ENCODE results near the gene GRXCR2. TPM values are rescaled to one million over a fixed set of nuclear protein-coding genes. Genes with fewer than 3 reads are reported as not detected.

Gene GRXCR2
- total RNA-seq, 2 donors from 2014 or later, result not detected

GRCh38 chr5:145856285-145856818 is 16.5 kb downstream of the GRXCR2 start:
- intact Hi-C loops (cut with DNase I), result no loop called here
- Histone ChIP-seq H3K9me3 (no peaks in the 10 kb centered on the region), H3K4me3 (no peak overlapping the region), H3K36me3 (no peaks in the 10 kb centered on the region), H3K9ac (ENCODE audit: low read depth in 2 of 2, low read length in 2 of 2) (peak overlapping the region in 1 of 2 donors; percentile 66), H3K4me1 (peaks cover 11% of the 10 kb centered on the region), H3K27ac (peak overlapping the region; percentile 86), H3K27me3 (no peaks in the 10 kb centered on the region)
- no peak for DNase-seq
- no peak for TF ChIP-seq CTCF (IDR thresholded peaks at IDR 0.05)

- TF ChIP-seq CTCF (IDR thresholded peaks at IDR 0.05), result no peak
- no peak overlapping the region for H3K4me3 ChIP-seq
- no peaks in the 10 kb centered on the region for H3K27me3 ChIP-seq
- no peak for DNase-seq
- H3K9ac ChIP-seq (ENCODE audit: low read depth in 2 of 2, low read length in 2 of 2), result peak overlapping the region in 1 of 2 donors; percentile 66
- no peaks in the 10 kb centered on the region for H3K36me3 ChIP-seq
- no peaks in the 10 kb centered on the region for H3K9me3 ChIP-seq
- H3K4me1 ChIP-seq, result peaks cover 11% of the 10 kb centered on the region
- H3K27ac ChIP-seq, result peak overlapping the region; percentile 86
- intact Hi-C loops (cut with DNase I), result no loop called here
Observed at GRCh38 chr5:145855763-145856267, 17.0 kb downstream of the GRXCR2 start.

GRCh38 chr5:145854651-145855258 is 18.1 kb downstream of the GRXCR2 start:
- DNase-seq, result peak; percentile 85
- no peak for TF ChIP-seq CTCF (IDR thresholded peaks at IDR 0.05)
- H3K4me1 ChIP-seq, result peaks cover 11% of the 10 kb centered on the region
- peak overlapping the region; percentile 9 to 27 for H3K9ac ChIP-seq (ENCODE audit: low read depth in 2 of 2, low read length in 2 of 2)
- no peaks in the 10 kb centered on the region for H3K27me3 ChIP-seq
- no peak overlapping the region for H3K4me3 ChIP-seq
- no peaks in the 10 kb centered on the region for H3K36me3 ChIP-seq
- intact Hi-C loops (cut with DNase I), result no loop called here
- H3K9me3 ChIP-seq, result no peaks in the 10 kb centered on the region
- peak overlapping the region; percentile 86 for H3K27ac ChIP-seq

- no peak for DNase-seq
- Histone ChIP-seq H3K36me3 (no peaks in the 10 kb centered on the region), H3K27ac (peak overlapping the region; percentile 77), H3K27me3 (no peaks in the 10 kb centered on the region), H3K9ac (ENCODE audit: low read depth in 2 of 2, low read length in 2 of 2) (peak overlapping the region in 1 of 2 donors; percentile 12), H3K9me3 (no peaks in the 10 kb centered on the region), H3K4me1 (peaks cover 11% of the 10 kb centered on the region), H3K4me3 (no peak overlapping the region)
- no peak for TF ChIP-seq CTCF (IDR thresholded peaks at IDR 0.05)
- intact Hi-C loops (cut with DNase I), result no loop called here
Observed at GRCh38 chr5:145853781-145854376, 18.9 kb downstream of the GRXCR2 start.

- intact Hi-C loops (cut with DNase I), result no loop called here
- H3K9me3 ChIP-seq, result no peaks in the 10 kb centered on the region
- no peak for DNase-seq
- TF ChIP-seq CTCF (IDR thresholded peaks at IDR 0.05), result no peak
- no peak overlapping the region for H3K4me3 ChIP-seq
- peak overlapping the region in 1 of 2 donors; percentile 12 for H3K9ac ChIP-seq (ENCODE audit: low read depth in 2 of 2, low read length in 2 of 2)
- H3K36me3 ChIP-seq, result no peaks in the 10 kb centered on the region
- peak overlapping the region; percentile 77 for H3K27ac ChIP-seq
- H3K4me1 ChIP-seq, result peaks cover 11% of the 10 kb centered on the region
- H3K27me3 ChIP-seq, result no peaks in the 10 kb centered on the region
Observed at GRCh38 chr5:145852990-145853389, 19.8 kb downstream of the GRXCR2 start.

Measured in colonic mucosa (tissue), 4 donors.